ENCODE data around the gene MAML2. TPM values are rescaled to one million over a fixed set of nuclear protein-coding genes. Genes with fewer than 3 reads are reported as not detected.

The MAML2 gene
- total RNA-seq, 1 experiment from 2014 or later, result 2.7 TPM

GRCh38 chr11:96144553-96144952 lies 198.4 kb downstream of the MAML2 start:
- no peak overlapping the region for H4K8ac ChIP-seq (replicated peaks; ENCODE audit: insufficient read length, low read depth, low read length)
- no peak overlapping the region for H3K27ac ChIP-seq (ENCODE audit: insufficient read length, low read depth, low read length)
- no peak overlapping the region for H3K4me2 ChIP-seq (ENCODE audit: insufficient read depth, insufficient read length, low read length)
- H3K14ac ChIP-seq (ENCODE audit: insufficient read depth, low read length), result no peak overlapping the region
- H2BK5ac ChIP-seq (ENCODE audit: insufficient read length, low read length), result no peak overlapping the region
- no peak overlapping the region for H3K23ac ChIP-seq (ENCODE audit: insufficient read length, low read depth, low read length)
- H3K56ac ChIP-seq (ENCODE audit: insufficient read length, low read depth, low read length), result no peak overlapping the region
- H2AK5ac ChIP-seq (ENCODE audit: insufficient read length, low read length), result no peak overlapping the region
- Mint-ChIP-seq H3K4me1 (peaks cover 27 to 36% of the 10 kb centered on the region in 2 experiments), H3K9me3 (no peaks in the 10 kb centered on the region), H3K4me3 (no peak overlapping the region), H3K27ac (no peak overlapping the region), H3K36me3 (ENCODE audit: insufficient read depth in 1 of 3, low read depth in 3 of 3) (no peaks in the 10 kb centered on the region), H3K27me3 (ENCODE audit: low read depth) (no peaks in the 10 kb centered on the region; the same call in 1 of the 2 replicates)
- DNase-seq, result no peak
- no peak overlapping the region for H3K18ac ChIP-seq (ENCODE audit: insufficient read length, low read depth, low read length)
- H3K79me2 ChIP-seq (ENCODE audit: insufficient read depth, low read length), result no peaks in the 10 kb centered on the region
- no peak overlapping the region for H3T11ph ChIP-seq (ENCODE audit: low read length)
- H3K23me2 ChIP-seq (ENCODE audit: insufficient read length, low read depth, low read length, poor library complexity, severe bottlenecking), result no peaks in the 10 kb centered on the region
- no peak overlapping the region for H2BK20ac ChIP-seq (ENCODE audit: low read depth, low read length, poor library complexity, severe bottlenecking)
- no peak overlapping the region for H3K4ac ChIP-seq (ENCODE audit: low read depth, low read length)
- H4K5ac ChIP-seq (ENCODE audit: insufficient read length, low read depth, low read length), result no peak overlapping the region
- no peaks in the 10 kb centered on the region for H4K20me1 ChIP-seq (ENCODE audit: control insufficient read depth, insufficient read depth, insufficient read length)
- H3K9ac ChIP-seq (ENCODE audit: extremely low read depth, insufficient read length, low read length), result no peak overlapping the region
- H2BK12ac ChIP-seq (ENCODE audit: insufficient read length, low read depth, low read length), result no peak overlapping the region
- no peak overlapping the region for H2BK120ac ChIP-seq (ENCODE audit: low read depth, low read length, poor library complexity, severe bottlenecking)
- H4K91ac ChIP-seq (ENCODE audit: insufficient read length, low read depth, low read length), result no peak overlapping the region
- no peaks in the 10 kb centered on the region for H3K79me1 ChIP-seq (ENCODE audit: insufficient read depth, low read depth, low read length, poor library complexity, severe bottlenecking)
- no CpG with 5 or more reads among the region's 2 CpGs for WGBS (ENCODE audit: extremely low coverage, insufficient read length, low lambda C conversion rate)
- H3K9me3 ChIP-seq (ENCODE audit: control insufficient read depth, low read depth, low read length), result no peaks in the 10 kb centered on the region
- no peak overlapping the region for H2AFZ ChIP-seq (ENCODE audit: low read length)
- H3K27me3 ChIP-seq (ENCODE audit: insufficient read depth, low read length), result no peaks in the 10 kb centered on the region
- H2BK15ac ChIP-seq (ENCODE audit: low read depth, low read length), result no peak overlapping the region
- TF ChIP-seq CTCF (conservative IDR thresholded peaks at IDR 0.05), result no peak
- H3K4me1 ChIP-seq (ENCODE audit: insufficient read depth, low read length), result peaks cover 4% of the 10 kb centered on the region; the same call in 1 of the 2 replicates
